NT2/D1 (cell line): ENCODE data around the gene PTPRN2.

Experiments used
- DNase-seq: peaks from one replicate; pipeline ENCODE4 v3.0.0-alpha.2; 2011; ENCODE audit warnings: low read depth, low spot score
- H3K27me3 ChIP-seq: 2 replicates; pipeline ENCODE4 v1.6.0; 2011; ENCODE audit warnings: mild to moderate bottlenecking; ENCODE audit not compliant: insufficient read length, insufficient read depth
- H3K36me3 ChIP-seq: 2 replicates; pipeline ENCODE4 v1.6.1; 2011; ENCODE audit warnings: mild to moderate bottlenecking, low read length, mixed read lengths; ENCODE audit not compliant: insufficient read depth, insufficient read length
- H3K4me1 ChIP-seq: 2 replicates; pipeline ENCODE4 v1.5.1; 2011; ENCODE audit not compliant: insufficient read depth, insufficient read length
- H3K4me3 ChIP-seq: 2 replicates; pipeline ENCODE4 v1.5.1; 2011; ENCODE audit warnings: low read depth; ENCODE audit not compliant: insufficient read length
- H3K9ac ChIP-seq: 2 replicates; pipeline ENCODE4 v1.6.0; 2011; ENCODE audit warnings: low read depth; ENCODE audit not compliant: insufficient read length
- H3K9me3 ChIP-seq: 2 replicates; pipeline ENCODE4 v1.5.1; 2011; ENCODE audit warnings: mild to moderate bottlenecking, low read length; ENCODE audit not compliant: insufficient read depth
- SUZ12 ChIP-seq: IDR thresholded peaks from 2 replicates; pipeline ENCODE4 v1.6.1; 2011; ENCODE audit not compliant: insufficient read length, insufficient read depth; ENCODE audit errors: extremely low read depth
- YY1 ChIP-seq: IDR thresholded peaks from 2 replicates; pipeline ENCODE4 v1.6.1; 2011; ENCODE audit not compliant: insufficient read length, insufficient read depth
- ZNF274 ChIP-seq: IDR thresholded peaks from 2 replicates; pipeline ENCODE4 v1.6.1; 2011; ENCODE audit warnings: mild to moderate bottlenecking, low read depth, low read length

The PTPRN2 gene

GRCh38 chr7:157572622-157573021 lies 1015.0 kb downstream of the PTPRN2 start:
- DNase-seq, result no peak
- H3K9me3 ChIP-seq, result no peaks in the 10 kb centered on the region
- peaks cover 3% of the 10 kb centered on the region for H3K4me1 ChIP-seq
- H3K4me3 ChIP-seq, result no peak overlapping the region
- H3K27me3 ChIP-seq, result no peaks in the 10 kb centered on the region
- no peak for TF ChIP-seq ZNF274
- TF ChIP-seq YY1, result no peak
- TF ChIP-seq SUZ12, result no peak
- no peak overlapping the region for H3K9ac ChIP-seq
- no peaks in the 10 kb centered on the region for H3K36me3 ChIP-seq

- H3K9me3 ChIP-seq, result no peaks in the 10 kb centered on the region
- TF ChIP-seq ZNF274 (no peak), SUZ12 (no peak), YY1 (no peak)
- no peak for DNase-seq
- H3K36me3 ChIP-seq, result no peaks in the 10 kb centered on the region
- no peak overlapping the region for H3K4me3 ChIP-seq
- H3K9ac ChIP-seq, result no peak overlapping the region
- H3K27me3 ChIP-seq, result no peaks in the 10 kb centered on the region
- peaks cover 3% of the 10 kb centered on the region for H3K4me1 ChIP-seq
Observed at GRCh38 chr7:157570531-157571200, 1017.0 kb downstream of the PTPRN2 start.

- Histone ChIP-seq H3K27me3 (no peaks in the 10 kb centered on the region), H3K36me3 (no peaks in the 10 kb centered on the region), H3K4me1 (peaks cover 3% of the 10 kb centered on the region), H3K9ac (no peak overlapping the region), H3K4me3 (no peak overlapping the region), H3K9me3 (no peaks in the 10 kb centered on the region)
- no peak for DNase-seq
- TF ChIP-seq SUZ12 (no peak), YY1 (no peak), ZNF274 (no peak)
Observed at GRCh38 chr7:157569967-157570366, 1017.7 kb downstream of the PTPRN2 start.

- no peak overlapping the region for H3K4me3 ChIP-seq
- H3K4me1 ChIP-seq, result peaks cover 3% of the 10 kb centered on the region
- no peak for DNase-seq
- H3K9me3 ChIP-seq, result no peaks in the 10 kb centered on the region
- no peaks in the 10 kb centered on the region for H3K36me3 ChIP-seq
- TF ChIP-seq ZNF274, result no peak
- TF ChIP-seq SUZ12, result no peak
- TF ChIP-seq YY1, result no peak
- no peaks in the 10 kb centered on the region for H3K27me3 ChIP-seq
- H3K9ac ChIP-seq, result no peak overlapping the region
Observed at GRCh38 chr7:157568770-157569584, 1018.6 kb downstream of the PTPRN2 start.

GRCh38 chr7:157568106-157568769 lies 1019.4 kb downstream of the PTPRN2 start:
- Histone ChIP-seq H3K4me3 (no peak overlapping the region), H3K9ac (no peak overlapping the region)

GRCh38 chr7:157567666-157568065 lies 1020.0 kb downstream of the PTPRN2 start:
- Histone ChIP-seq H3K4me1 (peaks cover 3% of the 10 kb centered on the region), H3K4me3 (no peak overlapping the region), H3K9ac (no peak overlapping the region), H3K27me3 (no peaks in the 10 kb centered on the region), H3K36me3 (no peaks in the 10 kb centered on the region), H3K9me3 (no peaks in the 10 kb centered on the region)
- DNase-seq, result no peak
- TF ChIP-seq YY1, result no peak
- TF ChIP-seq ZNF274, result no peak
- TF ChIP-seq SUZ12, result no peak

More at GRCh38 chr7:157568106-157568769, 1019.4 kb downstream of the PTPRN2 start:
- Histone ChIP-seq H3K27me3 (no peaks in the 10 kb centered on the region), H3K36me3 (no peaks in the 10 kb centered on the region), H3K9me3 (no peaks in the 10 kb centered on the region), H3K4me1 (peaks cover 3% of the 10 kb centered on the region)
- DNase-seq, result no peak
- TF ChIP-seq YY1 (no peak), ZNF274 (no peak), SUZ12 (no peak)

- DNase-seq, result no peak
- H3K36me3 ChIP-seq, result no peaks in the 10 kb centered on the region
- H3K4me3 ChIP-seq, result no peak overlapping the region
- no peaks in the 10 kb centered on the region for H3K27me3 ChIP-seq
- H3K9me3 ChIP-seq, result no peaks in the 10 kb centered on the region
- no peak for TF ChIP-seq SUZ12
- TF ChIP-seq ZNF274, result no peak
- TF ChIP-seq YY1, result no peak
- no peak overlapping the region for H3K9ac ChIP-seq
- peaks cover 3% of the 10 kb centered on the region for H3K4me1 ChIP-seq
Observed at GRCh38 chr7:157566631-157567006, 1021.0 kb downstream of the PTPRN2 start.
